SK-N-DZ (cell line): ENCODE measurements around the gene INHBB.

Experiments used
- DNase-seq: peaks from one replicate; pipeline ENCODE4 v3.0.0-alpha.2; 2015; ENCODE audit warnings: low spot score

The INHBB gene

DNA sequence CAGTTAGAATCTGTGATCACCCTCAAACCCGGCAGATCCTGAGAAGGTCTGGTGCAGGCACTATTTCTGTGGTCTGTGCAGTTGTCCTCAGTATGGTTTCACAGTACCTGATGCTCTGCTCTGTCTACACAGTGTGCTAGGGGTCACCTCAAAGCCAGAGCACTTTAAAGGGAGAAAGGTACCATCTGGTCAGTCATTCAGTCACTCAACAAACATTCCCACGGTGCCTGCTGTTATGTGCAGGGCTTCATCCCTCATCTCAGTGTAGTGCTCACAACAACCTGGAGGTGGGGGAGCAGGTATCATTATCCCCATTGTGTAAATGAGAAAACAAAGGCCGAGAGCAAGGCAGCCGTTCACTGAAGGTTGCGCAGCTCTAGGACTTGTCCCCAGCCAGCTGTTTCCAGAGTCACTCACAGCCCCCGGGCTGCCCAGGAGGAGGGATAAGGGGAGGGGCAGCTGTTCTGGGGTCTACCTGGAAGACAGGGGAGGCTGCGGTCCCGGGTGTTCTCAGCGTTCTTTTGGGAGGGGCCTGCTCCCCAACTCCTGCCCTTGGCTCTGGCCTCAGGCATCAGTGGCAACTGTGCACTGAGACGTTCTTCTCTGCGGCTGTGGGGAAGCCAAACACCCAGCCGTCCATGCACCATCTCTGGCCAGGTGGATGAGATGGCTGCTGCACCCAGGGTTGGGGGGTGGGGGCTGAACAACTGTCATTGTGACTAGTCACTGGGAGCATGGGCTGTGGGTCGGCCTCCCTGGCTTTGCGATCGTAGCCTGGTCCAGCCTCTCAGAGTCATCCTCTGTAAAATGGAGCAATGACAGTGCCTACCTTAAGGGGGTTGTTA lies 9.2 kb downstream of the INHBB start:
- DNase-seq = no peak

DNA sequence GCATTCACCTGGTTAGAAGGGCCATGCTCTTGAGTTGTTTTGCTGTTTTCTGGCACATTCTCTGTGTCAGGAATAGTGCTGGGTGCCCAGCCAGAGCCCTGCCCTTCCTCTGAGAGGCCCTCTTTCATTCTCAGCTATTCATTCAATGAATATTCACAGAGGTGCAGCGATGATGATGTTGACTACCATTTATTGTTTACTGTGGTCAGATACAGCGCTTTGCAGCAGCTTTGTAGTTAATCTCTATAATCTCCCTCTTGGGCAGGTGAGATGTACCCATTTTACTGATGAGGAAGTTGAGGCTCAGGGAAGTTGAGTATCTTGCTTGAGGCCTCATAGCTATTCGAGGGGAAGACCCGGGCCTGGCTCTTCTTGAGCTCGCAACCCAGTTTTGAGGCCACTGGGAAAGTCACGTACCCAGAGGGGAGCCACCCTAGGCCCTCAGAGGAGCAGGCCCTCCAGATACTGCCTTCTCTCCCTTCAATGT lies 9.9 kb downstream of the INHBB start:
- DNase-seq = no peak

DNA sequence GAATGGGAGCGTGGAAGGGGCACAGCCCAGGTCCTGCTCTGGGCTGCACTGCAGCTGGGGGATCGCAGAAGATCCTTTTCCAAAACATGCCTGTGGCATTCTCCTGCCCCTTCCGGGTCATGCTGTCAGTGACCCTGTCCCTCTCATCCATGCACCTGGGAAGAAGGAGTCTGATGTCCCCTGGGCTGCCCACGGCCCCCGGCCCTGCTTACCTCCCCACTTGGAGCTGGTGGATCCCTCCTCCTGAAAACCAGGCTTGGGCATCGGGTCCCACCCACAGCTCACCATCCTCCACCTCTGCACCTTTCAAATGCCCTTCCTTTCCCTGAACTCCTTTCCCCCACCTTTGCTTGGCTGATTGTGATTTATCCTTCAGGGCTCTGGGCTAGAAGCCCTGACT lies 11.8 kb downstream of the INHBB start:
- no peak for DNase-seq

DNA sequence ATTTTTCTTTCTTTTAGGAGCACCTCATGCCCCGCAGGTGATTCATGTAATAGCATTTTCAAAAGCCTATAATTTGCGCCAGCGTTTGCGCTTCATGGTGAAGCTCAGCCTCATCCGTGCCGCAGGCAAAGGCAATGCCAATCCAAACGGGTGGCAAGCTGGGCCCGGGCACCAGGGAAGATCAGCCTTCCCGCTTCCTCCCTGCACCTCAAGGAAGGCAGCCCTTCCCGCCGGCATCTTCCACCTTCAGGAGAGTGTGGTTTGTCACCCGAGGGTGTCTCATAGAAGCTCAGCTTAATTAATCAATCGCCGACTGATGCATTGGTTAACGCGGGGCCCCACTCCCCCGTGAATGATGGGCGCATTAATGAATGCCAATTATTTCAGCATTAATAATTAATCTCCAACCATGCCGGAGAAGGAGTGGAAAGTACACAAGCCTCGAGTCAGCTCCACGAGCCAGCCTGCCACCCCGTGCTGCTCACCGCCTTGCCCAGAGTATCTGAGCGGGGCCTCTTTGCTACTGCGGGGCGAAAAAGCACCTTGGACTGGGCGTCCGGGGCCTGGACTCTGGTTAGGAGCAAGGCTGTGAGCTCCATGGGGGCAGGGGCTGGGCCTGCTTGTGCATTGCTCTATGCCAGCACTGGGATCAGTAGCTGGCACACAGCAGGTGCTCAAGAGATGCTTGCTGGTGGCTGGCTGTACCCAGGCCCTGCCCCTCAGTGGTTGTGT lies 13.0 kb downstream of the INHBB start:
- DNase-seq = no peak

DNA sequence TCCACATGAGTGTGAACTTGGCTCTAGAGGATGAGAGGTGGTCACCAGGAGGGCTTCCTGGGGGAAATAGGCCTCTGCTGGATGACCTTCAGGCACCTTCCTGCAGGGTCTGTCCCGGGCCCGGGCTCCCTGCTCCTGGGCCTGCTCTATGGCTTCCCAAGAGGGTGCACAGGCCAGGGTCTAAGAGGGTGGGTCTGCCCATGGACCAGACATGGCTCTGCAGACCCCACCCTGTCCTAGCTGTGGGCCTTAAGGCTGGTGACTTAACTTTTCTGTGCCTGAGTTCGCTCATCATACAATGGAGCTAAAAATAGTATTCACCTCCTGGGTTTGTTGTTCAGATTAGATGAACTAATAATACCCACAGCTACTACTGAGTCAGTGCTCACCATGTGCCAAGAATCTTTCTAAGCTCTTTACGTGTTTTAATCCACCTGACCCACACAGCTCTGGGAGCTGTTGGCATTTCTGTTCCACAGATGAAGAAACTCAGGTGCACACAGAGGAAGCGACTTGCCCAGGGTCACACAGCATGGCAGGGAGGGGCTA lies 14.4 kb downstream of the INHBB start:
- no peak for DNase-seq

DNA sequence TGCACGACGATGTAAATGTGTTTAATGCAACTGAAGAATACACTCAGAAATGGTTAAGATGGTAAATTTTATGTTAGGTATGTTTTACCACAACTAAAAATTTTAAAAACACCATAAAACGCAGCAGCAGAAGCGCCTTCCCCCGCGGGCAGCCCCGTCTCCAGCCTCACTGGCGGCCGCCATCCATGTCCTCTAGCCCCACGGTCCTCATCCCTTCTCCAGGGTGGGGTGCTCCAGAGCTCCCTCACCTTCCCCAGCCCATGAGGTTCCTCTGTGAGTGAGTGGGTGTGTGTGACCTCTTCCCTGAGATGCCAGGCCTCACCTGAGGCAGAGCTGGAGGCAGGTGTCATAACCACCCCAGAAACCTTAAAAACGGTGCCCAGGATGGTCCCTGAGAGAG lies 17.0 kb downstream of the INHBB start:
- no peak for DNase-seq

DNA sequence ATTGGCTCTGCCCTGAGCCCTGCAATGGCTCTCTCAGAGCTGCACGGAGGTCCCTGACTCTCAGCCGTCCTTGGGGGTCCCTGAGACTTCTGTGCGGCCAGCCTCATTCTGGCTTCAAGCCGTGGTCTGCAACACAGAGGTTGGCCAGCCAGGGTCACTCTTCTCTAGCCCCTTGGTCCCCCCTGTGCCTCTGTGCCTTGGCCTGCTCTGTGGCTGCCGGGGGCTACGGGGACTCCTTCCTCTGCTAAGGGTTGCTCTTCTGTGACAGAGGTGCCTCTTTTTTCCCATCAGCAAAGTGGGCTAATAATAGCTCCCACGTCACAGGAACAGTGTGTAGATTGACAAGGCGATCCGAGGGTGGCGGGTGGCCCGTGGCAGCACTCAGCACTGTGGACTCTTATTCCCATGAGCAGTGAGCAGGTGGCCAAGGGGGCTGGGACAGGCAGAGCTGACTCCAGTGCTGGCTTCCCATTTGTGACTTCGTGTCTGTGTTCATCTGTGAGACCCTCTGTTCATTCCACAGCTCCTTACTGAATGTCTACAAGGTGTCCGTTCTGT lies 19.4 kb downstream of the INHBB start:
- no peak for DNase-seq

DNA sequence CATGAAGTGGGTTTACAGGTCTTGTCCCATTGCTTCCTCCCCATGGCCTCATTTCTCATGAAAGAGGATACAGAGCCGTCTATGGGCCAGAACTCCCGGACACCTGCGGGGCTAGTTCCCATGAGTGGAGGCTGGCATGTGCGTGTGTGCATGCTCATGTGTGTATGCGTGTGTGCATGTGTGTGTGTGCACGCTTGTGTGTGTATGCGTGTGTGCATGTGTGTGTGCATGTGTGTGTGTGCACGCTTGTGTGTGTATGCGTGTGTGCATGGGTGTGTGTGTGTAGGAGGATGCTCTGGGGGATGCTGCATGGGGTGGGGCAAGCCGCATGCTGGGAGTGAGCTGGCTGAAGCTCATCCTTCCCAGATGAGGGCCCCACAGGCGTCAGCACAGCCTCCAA lies 20.8 kb downstream of the INHBB start:
- no peak for DNase-seq

DNA sequence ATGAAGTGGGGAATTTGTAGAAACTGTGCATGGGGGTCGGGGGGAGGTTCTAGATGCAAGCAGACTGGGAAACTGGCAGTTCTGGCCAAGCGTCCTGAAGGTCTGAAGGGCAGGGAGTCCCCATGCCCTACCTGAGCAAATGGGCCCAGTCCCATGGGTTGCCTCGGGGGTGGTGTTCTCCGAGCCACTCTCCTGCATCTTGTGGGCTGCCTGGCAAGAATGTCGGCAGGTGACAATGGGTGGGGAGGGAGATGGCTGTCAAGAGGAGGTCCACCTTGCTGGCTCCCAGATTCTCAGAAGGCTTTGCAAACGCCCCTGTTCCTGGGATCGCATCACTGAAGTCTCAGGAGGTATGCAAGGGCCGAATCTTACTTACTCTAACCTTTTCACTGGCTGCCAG lies 21.3 kb downstream of the INHBB start:
- no peak for DNase-seq

DNA sequence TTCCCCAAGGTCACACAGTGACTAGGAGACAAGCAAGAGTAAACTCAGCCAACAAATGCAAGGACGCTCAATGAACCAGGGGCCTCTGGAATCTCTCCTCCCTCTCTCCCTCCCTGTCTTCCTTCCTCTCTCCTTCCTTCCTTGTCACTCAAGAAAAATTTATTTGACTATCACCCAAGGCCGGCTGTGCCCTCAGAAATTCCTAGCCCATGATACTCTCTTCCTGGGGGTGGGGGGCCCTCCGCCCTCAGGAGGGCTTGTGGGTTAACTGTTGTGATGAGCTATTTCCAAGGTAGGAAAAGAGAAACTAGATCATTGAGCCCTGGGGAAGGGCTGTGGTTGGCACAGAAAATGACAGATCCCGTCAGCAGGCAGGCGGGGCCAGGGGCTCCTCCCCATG lies 21.7 kb downstream of the INHBB start:
- no peak for DNase-seq

DNA sequence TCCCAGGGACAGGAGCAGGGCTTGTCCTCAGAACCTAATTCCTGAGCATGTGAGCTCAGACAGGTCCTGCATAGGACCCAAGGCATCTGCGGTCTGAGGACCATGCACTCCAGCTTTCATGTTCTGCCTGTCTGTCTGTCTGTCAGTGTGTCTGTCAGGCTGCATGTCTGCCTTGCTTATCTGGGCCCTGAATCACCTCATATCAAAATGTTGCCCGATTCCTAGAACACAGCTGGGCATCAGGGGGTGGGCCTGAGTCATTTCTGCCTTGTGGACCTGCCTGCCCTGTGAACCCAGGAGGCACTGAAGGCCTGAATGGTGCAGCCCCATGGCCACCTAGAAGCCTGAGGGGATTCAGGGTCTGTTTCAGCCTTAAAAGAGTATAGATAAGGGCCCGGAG lies 22.1 kb downstream of the INHBB start:
- DNase-seq = no peak

DNA sequence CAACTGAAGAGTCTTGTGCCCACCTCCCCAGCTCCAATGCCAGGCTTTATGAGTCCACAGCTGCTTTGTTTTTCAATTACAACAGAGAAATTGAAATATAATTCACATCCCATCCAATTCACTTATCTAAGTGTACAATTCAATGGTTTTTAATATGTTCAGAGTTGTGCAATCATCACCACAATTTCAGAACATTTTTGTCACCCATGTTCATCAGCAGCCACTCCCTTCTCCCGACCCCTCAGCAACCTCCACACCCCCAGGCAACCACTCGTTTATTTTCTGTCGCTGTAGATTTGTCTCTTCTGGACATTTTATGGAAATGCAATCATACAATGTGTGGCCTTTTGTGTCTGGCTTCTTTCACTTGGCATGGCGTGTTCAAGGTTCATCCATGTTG lies 23.3 kb downstream of the INHBB start:
- DNase-seq = no peak

DNA sequence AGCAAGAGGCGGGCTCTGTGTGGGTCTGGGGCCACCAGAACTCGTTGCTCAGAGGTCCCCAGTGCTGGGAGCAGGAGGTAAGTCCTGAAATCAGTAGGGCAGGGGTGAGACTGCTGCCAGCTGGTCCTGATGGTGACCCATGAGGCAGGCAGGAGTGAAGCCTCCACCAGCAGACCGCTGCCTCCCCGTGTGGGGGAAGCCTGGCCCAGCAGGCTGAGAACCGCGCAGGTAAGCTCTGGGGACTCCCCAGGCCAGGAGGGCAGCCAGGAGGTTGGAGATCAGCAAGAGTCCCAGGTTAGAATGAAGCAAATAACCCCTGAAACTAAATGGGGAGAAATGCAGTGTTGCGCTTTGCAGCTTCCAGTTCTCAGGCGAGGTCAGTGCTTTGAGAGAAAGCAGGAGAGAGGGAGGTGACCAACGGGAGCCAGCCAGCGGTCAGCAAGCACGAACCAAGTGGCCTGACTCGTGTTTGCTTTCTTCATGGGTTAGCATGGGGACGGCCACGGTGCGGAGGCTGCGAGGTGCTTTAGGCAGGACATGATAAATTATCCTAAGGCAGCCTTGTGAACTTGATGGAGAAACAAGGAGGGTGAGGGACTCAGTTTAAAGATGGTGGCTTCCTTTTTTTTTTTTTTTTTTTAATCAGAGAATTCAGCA lies 26.2 kb downstream of the INHBB start:
- DNase-seq = no peak

DNA sequence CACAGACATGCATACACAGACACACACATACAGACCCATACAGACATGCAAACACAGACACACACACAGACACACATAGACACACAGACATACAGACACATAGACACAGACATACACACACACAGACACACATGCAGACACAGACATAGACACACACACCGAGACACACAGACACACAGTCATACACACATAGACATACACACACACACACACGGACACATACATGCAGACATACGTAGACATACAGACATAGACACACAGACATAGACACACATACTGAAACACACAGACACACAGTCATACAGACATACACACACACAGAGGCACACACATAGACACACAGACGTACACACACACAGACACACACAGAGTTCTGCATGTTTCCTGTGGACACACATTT lies 26.9 kb downstream of the INHBB start:
- no peak for DNase-seq

DNA sequence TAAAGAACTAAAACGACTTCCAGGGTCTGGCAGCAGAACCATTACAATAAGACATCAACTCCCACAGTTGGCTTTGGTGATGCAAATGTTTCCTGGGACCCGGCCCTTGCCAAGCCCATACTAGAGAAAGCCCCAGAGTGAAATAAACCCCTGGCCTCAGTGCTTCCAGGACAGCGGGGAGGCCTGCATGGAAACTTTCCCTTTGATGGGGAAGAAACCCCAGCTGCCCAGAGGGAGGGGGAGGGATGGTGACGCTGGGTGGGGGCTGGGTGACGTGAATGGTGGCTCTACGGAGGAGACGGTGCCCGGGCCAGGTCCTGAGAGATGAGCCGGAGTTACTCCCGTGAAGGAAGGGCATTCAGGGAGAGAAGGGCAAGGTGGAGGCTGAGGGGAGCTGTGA lies 27.5 kb downstream of the INHBB start:
- DNase-seq = no peak

DNA sequence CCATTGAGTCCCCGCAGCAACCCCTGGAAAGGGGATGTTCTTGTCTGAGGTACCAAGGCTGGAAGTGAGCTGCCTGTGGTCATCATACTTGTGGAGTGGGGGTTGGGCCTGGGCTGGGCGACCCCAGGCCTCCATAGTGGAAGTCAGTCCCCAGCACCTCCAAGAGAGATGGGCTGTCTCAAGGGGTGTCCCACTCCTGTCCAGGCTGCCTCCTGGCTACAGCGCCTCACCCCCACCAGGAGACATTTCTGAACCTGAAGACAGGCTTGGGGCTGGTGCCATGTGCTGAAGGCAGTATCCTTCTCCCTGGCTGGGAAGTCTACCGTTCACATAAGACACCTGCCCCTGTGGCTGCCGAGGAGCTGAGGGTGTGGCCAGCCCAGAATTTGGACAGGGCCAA lies 28.9 kb downstream of the INHBB start:
- DNase-seq = no peak

DNA sequence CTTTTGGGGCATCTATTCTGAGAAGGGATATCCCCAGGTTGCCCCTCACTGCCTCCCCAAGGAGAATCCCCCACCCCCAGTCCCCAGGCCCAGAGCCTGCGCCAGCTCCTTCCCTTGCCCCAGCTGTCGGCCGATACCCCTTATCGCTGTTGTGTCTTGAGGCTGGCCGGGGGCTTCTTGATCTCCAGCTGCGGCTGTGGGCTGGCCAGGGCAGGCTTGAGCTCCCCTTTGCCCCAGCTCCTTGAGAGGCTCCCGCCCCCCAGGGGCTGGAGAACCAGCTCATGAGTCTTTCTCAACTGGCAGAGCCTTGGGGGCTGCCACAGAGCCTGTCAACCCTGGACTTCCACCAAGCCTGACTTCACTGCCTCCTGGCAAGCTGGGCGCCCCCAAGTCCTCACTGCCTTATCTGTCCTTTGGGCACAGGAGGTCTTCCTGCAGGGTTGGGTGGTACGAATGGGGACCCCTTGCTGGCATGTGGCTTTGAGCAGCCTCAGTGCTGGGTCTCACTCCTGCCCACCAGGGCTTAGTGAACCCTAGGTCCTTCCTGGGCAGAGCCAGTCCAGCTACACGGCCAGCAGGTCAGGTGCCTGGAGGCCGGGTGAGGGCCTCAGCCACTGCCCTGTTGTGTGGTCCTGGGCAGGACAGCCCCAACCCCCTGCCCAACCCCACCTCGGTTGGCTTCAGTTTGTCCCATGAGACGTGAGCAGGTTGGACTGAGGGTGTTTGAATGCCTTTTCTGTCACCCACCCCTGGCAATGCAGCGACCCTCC lies 29.5 kb downstream of the INHBB start:
- DNase-seq = no peak

DNA sequence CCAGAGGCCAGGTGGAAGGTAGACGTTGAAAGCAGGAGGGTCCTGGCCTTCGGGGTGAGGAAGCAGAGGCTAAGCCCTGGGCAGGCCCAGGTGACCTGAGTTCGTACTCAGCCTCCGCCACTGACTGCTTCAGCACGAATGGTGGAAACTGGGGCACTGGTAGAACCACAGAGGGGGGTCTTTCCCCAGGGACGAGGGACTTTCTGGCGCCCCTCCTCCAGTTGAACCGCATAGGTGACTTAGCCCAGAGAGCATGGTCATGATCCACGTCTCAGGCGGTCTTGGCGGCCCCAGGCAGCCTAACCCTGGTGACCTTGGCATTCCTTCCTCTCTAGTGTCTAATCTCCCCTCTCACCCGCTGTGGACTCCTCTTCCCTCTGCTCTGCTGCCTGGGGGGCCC lies 30.2 kb downstream of the INHBB start:
- no peak for DNase-seq

DNA sequence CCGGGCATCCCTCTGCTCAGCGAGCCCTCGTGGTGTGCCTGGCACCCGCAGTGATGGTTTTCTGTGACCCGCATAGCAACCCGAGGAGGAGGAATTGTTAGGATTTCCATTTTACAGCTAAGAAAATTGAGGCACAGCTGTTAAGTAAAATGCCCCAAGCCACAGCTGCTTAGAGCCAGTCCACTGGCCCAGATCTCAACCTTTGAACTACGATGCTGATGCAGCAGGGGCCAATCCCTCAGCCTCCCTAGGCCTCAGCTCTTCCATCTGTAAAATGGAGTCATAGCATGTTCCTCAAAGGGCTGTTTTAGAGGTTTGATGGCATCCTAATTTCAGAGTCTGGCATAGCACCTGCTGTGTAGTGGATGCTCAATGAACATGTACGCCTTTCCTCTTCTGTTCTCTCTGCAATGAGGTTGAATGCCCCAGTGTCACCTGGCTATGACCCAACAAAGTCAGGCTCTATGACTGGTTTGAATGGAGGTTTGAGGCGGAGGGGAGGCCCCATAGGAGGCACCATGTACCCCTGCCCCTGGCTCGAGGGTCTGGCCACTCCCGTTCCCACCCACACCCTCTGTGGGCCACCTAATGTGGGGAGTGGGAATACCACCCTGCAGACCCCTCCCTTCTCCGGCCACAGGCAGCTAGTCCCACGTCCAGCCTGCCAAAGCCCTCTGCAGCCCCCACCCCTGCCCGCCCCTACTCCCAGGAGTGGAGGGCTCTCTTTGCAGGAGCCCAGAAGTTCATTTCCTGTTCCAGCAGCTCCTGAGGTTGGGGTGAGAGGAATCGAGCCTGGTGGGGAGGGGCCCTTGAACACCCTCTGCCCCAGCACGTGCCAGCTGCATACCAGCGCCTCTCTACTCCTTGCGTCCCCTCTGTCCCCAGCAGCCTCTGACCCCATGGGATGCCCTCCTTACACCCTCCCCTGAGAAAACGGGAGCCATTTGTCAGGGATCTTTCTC lies 31.0 kb downstream of the INHBB start:
- no peak for DNase-seq

DNA sequence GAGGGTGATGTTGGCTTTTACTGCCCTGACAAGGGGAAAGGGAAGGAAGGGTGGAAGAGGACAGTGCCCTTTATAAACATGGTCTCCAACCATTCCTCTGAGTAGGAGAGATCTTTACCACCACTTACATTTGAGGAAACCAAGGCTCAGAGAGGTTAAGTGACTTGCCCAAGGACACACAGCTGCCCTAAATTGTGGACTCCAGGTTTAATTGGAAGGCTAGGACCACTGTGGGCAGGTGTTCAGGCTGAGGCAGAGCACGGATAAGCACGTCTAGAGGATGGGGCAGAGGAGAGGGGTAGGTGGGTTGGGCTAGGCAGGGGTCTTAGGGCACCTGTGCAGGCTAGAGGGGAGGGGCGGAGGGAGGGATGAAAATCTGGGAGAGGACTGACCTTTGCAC lies 32.7 kb downstream of the INHBB start:
- DNase-seq = no peak
